Heart right ventricle (tissue), 16 donors: ENCODE results near the gene MEOX1. TPM values are rescaled to one million over a fixed set of nuclear protein-coding genes. Genes with fewer than 3 reads are reported as not detected.

Source experiments
- ATAC-seq, 8 donors: fragments of 200-7000 bp; cut with Tn5 transposase; one replicate each; pipeline ENCODE4 v1.9.1; 2020; ENCODE audit warnings: mild to moderate bottlenecking in 8 of 8, moderate library complexity in 8 of 8, moderate number of reproducible peaks in 1 of 8
- DNase-seq, 2 donors: peaks; one replicate each; pipeline ENCODE4 v3.0.0-alpha.2; 2020
- H3K27ac ChIP-seq, 10 donors: fragments of 200-600 bp; sonication (generic) in 2 of 10; one replicate each; pipeline versions ENCODE4 v1.5.0 to v1.8.0; 2020 to 2022; ENCODE audit warnings: mild to moderate bottlenecking in 3 of 10
- H3K27me3 ChIP-seq, 7 donors: fragments of 200-600 bp; one replicate each; pipeline ENCODE4 v1.8.0; 2021 to 2022; ENCODE audit warnings: mild to moderate bottlenecking in 2 of 7
- H3K36me3 ChIP-seq, 9 donors: fragments of 200-600 bp; sonication (generic) in 1 of 9; one replicate each; pipeline versions ENCODE4 v1.5.0 to v1.8.0; 2020 to 2022; ENCODE audit warnings: mild to moderate bottlenecking in 2 of 9
- H3K4me1 ChIP-seq, 9 donors: fragments of 200-600 bp; sonication (generic) in 1 of 9; one replicate each; pipeline versions ENCODE4 v1.5.0 to v1.8.0; 2020 to 2022; ENCODE audit warnings: mild to moderate bottlenecking in 4 of 9
- H3K4me3 ChIP-seq, 10 donors: fragments of 200-600 bp; sonication (generic) in 2 of 10; one replicate each; pipeline versions ENCODE4 v1.5.0 to v1.8.0; 2020 to 2022; ENCODE audit warnings: mild to moderate bottlenecking in 7 of 10, moderate library complexity in 2 of 10
- H3K9me3 ChIP-seq, 11 donors: fragments of 200-600 bp in 10 of 11; sonication (generic) in 2 of 11; one replicate each; pipeline versions ENCODE4 v1.5.0 to v1.8.0; 2013 to 2022; ENCODE audit warnings: mild to moderate bottlenecking in 2 of 11, control low read depth in 1 of 11, moderate library complexity in 1 of 11
- WGBS, 2 donors: extraction: QIAGEN DNeasy Blood & Tissue Kit; methylation state at CpG; one replicate each; pipeline ENCODE4 v1.1.7; 2013; ENCODE audit warnings: inconsistent platforms in 1 of 2; 5-methylcytosine and 5-hydroxymethylcytosine counted together
- intact Hi-C, 10 donors: fragments of 100-400 bp; cut with DNase I; formaldehyde crosslinking; loops; one replicate each; pipeline versions ENCODE4 v1.11.1 to v1.14.2; 2022
- polyA plus RNA-seq, 2 donors: library from polyadenylated mRNA; stranded (reverse); fragments of 200-250 nt; gene quantifications; one replicate each; pipeline ENCODE4 v1.2.3, GENCODE V29; 2013
- total RNA-seq, 10 donors: library from RNA; stranded (reverse); fragmentation: NEBNext Ultra II Directional in 3 of 10; extraction: Animal tissue kit (Norgen Biotek cat#: 25700) in 3 of 10; gene quantifications; one replicate each; pipeline versions ENCODE4 v1.2.1 to v1.2.4, GENCODE V29; 2021 to 2023
- TF ChIP-seq, protein P1 (sequence below), 9 donors: fragments of 200-600 bp; sonication (generic) in 2 of 9; IDR thresholded peaks; one replicate each; pipeline versions ENCODE4 v1.5.0 to v1.8.0; 2021 to 2022; ENCODE audit warnings: antibody characterized with exemption in 9 of 9, mild to moderate bottlenecking in 5 of 9, moderate library complexity in 1 of 9
- donor health status: Arrhythmogenic right ventricular cardiomyopathy.
- donor health status: ischemic (EF 13 %, LVEDD 7.1; RV severe dilation, severe dysfunction).
- donor health status: healthy with polysubstance abuse.
- donor health status: DM: no; HTN: yes; CAD: no.
- donor health status: DM: no; HTN: no; CAD: no.
- donor health status: ischemic (EF 25% LVEDD 6.9; RV normal size, moderate dysfunction).
- donor health status: ischemic (EF 25% LVEDD 5.7; RV mildly dilated, moderate dysfunction).
- donor health status: healthy.
- donor health status: DM: yes; HTN: yes; CAD: no.
- donor health status: Ischemic cardiomyopathy.
- donor health status: ischemic (EF 35%, LVEDD 5.7; RV mildly dilated, moderate dysfunction).
- donor health status: nonischemic (EF 11% LVEDD 7.7; RV severe dilation, severe dysfunction).
- donor health status: DM: yes; HTN: yes; CAD: no.
- donor health status: PGD.
- donor health status: ischemic (EF 29% LVEDD 5.4; RV normal size, mild dysfunction).
- donor health status: nonischemic (EF 23%, LVEDD 6.1; RV moderate dilation, normal function).

The MEOX1 gene
- total and polyA plus RNA-seq, 12 donors, result 6.4 to 25.3 (median 14.8) TPM

DNA sequence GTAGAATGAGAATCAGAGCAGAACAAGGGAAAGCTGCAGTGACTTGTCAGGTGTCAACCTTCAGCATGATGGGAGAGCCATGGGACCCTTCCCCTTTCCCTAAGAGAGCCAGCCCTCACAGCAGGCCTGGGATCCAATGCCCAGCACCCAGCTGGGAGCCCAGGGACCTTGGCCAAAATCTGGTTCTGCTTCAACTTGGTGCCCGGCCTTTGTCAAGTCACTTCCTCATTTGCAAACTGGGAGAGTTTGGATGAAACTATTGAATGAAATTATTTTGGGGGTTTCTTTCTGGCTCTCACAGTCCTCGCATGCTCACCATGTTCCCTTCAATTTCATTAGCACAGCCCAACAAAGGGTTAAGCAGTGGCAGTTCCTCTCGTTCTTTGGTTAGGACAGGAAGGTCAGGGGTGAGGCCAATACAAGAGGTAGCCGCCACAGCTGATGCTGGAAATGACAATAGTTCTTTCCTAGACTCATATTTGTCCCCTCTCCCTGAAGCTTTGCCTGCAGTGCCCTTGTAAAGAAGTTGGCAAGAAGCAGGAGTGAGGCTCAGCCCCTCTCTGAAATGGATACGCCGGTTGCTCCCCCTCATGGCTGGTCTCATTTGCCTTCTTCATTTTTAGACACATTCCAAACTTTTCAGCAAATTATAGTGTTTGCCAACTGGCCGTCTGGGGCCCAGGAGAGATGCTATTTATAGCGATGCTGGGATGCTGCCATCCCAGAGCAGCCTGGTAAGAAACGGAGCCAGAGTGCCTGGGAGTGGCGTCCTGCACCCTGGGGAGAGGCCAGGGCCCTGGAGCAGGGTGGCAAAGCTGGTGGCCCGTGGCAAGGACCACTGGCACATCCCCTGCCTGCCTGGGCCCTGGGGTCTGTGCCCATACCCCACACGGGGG, 34.5 kb upstream of the MEOX1 start:
- H3K4me1 ChIP-seq, result peaks cover 3 to 17% (median 14%) of the 10 kb centered on the region in 9 donors
- TF ChIP-seq, protein P1, sequence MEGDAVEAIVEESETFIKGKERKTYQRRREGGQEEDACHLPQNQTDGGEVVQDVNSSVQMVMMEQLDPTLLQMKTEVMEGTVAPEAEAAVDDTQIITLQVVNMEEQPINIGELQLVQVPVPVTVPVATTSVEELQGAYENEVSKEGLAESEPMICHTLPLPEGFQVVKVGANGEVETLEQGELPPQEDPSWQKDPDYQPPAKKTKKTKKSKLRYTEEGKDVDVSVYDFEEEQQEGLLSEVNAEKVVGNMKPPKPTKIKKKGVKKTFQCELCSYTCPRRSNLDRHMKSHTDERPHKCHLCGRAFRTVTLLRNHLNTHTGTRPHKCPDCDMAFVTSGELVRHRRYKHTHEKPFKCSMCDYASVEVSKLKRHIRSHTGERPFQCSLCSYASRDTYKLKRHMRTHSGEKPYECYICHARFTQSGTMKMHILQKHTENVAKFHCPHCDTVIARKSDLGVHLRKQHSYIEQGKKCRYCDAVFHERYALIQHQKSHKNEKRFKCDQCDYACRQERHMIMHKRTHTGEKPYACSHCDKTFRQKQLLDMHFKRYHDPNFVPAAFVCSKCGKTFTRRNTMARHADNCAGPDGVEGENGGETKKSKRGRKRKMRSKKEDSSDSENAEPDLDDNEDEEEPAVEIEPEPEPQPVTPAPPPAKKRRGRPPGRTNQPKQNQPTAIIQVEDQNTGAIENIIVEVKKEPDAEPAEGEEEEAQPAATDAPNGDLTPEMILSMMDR (IDR thresholded peaks at IDR 0.05), result no peak
- no peaks in the 10 kb centered on the region for H3K9me3 ChIP-seq
- DNase-seq (peak; percentile 38 to 54), ATAC-seq (peak; percentile 54 to 93 (median 80))
- H3K4me3 ChIP-seq, result no peak overlapping the region
- H3K27ac ChIP-seq, result peak overlapping the region in 8 of 10 donors; percentile 30 to 81 (median 62)
- 24 to 25% methylated on average over 12 of the region's 12 CpGs for WGBS, 2 donors
- H3K36me3 ChIP-seq, result no peaks in the 10 kb centered on the region
- intact Hi-C loops, result loop anchor here in 7 of 10 donors (1.0 to 10.0 kb wide), 4 partner anchors 63 to 149 kb away; partner anchors contain the start of genes CD300LG (in 5 of the 7) and SOST (in 1 of the 7)
- peaks cover 0 to 9% (median 0%) of the 10 kb centered on the region in 7 donors for H3K27me3 ChIP-seq

DNA sequence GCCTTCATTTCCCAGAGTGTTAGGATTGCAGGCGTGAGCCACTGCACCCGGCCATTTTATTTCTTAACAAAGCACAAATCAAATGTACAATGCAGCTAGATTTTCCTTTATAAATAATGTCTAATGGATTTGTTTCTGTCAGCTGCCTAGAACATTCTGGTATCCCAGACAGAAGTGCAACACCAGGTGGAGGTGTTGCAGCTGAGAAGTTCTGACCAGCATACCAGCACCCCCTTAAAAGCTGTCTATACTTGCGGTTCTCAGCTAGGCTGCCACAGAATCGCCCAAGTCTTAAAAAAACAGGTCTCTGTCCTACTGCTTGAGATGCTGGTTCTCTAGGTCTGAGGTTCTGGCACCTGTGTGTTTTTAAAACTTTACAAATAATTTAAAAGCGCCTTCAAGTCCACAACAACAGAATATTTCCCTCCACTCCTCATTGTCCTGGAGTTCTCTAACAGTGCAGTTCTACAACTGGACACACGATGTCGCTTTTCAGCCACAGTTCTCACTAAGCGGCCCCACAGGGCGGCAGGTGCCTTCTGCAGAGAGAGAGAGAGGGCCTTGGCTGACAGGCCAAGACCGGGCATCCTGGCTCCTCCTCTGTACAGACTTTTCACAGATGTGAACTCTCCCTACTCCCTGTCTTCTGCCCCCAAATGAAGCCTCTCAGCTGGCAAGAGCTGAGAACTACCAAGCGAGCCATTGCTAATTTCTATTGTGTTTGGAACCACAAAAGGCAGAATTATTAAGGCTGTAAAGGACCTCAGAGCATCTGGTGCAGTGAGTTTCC, 32.6 kb upstream of the MEOX1 start:
- 30% methylated on average over 11 of the region's 11 CpGs for WGBS, 2 donors

DNA sequence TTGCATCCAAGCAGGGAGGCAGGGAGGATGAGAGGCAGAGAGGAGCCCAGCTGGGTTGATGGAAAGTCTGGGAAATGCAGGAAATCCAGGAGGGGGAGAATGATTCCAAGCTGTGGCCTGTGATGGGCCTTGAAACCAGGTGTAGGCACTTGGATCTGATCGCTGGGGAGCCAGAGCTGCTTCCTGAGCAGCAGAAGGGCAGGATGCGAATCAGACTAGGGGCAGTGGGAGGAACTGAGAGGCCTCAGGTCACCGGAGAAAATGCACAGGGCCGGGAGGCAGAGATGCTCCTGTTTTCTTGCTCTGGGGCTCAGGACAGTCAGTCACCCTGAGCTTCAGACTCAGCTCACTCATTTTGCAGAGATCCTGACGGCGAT, 29.6 kb upstream of the MEOX1 start:
- no peak for ATAC-seq
- no peak overlapping the region for H3K4me3 ChIP-seq
- no peaks in the 10 kb centered on the region for H3K27me3 ChIP-seq
- no peak overlapping the region for H3K27ac ChIP-seq
- 70 to 72% methylated on average over 6 of the region's 6 CpGs for WGBS, 2 donors
- no peak for DNase-seq
- no peaks in the 10 kb centered on the region for H3K9me3 ChIP-seq
- intact Hi-C loops, result loop anchor here in 6 of 10 donors (5.0 to 10.0 kb wide), 2 partner anchors 153 to 156 kb away; partner anchors contain the start of gene CD300LG (in 6 of the 6)
- TF ChIP-seq, protein P1 (IDR thresholded peaks at IDR 0.05), result no peak
- H3K36me3 ChIP-seq, result no peaks in the 10 kb centered on the region
- peaks cover 0 to 10% (median 7%) of the 10 kb centered on the region in 9 donors for H3K4me1 ChIP-seq

More for the DNA sequence above, 32.6 kb upstream of the MEOX1 start:
- no peaks in the 10 kb centered on the region for H3K9me3 ChIP-seq
- intact Hi-C loops, result loop anchor here in 9 of 10 donors (1.0 to 10.0 kb wide), 4 partner anchors 66 to 153 kb away; partner anchors contain the start of gene CD300LG (in 6 of the 9)
- ATAC-seq (peak; percentile 63 to 87 (median 80)), DNase-seq (peak; percentile 61 to 79)
- no peaks in the 10 kb centered on the region for H3K27me3 ChIP-seq
- H3K4me3 ChIP-seq, result no peak overlapping the region
- H3K27ac ChIP-seq, result no peak overlapping the region
- peaks cover 3 to 17% (median 14%) of the 10 kb centered on the region in 9 donors for H3K4me1 ChIP-seq
- TF ChIP-seq, protein P1 (IDR thresholded peaks at IDR 0.05), result peak; percentile 74 to 98 (median 95)
- no peaks in the 10 kb centered on the region for H3K36me3 ChIP-seq
